B cell (primary cell): Measurements from ENCODE around the gene SPG7.

ENCODE experiments used
- CTCF ChIP-seq: fragments of 200-600 bp; IDR thresholded peaks from one replicate; pipeline ENCODE4 v1.8.0; 2022; ENCODE audit warnings: antibody characterized with exemption, mild to moderate bottlenecking
- EZH2 ChIP-seq: IDR thresholded peaks from 2 replicates; pipeline ENCODE4 v1.6.1; 2012; ENCODE audit warnings: borderline replicate concordance, low read depth, mild to moderate bottlenecking, moderate library complexity, low read length; ENCODE audit not compliant: insufficient read depth, poor library complexity, severe bottlenecking

- TF ChIP-seq CTCF (no peak), EZH2 (no peak)
Observed at GRCh38 chr16:89473136-89473712, 35.0 kb upstream of the SPG7 start.
